Erythroblast (primary cell): Measurements from ENCODE around the gene FBLN2.

Experiments used
- GATA1 ChIP-seq: IDR thresholded peaks from 2 replicates; pipeline ENCODE4 v1.6.1; 2011; ENCODE audit warnings: low read depth, mild to moderate bottlenecking, control low read depth, low read length, moderate library complexity
- POLR2A ChIP-seq: IDR thresholded peaks from 2 replicates; pipeline ENCODE4 v1.6.1; 2011; ENCODE audit warnings: mild to moderate bottlenecking, low read length

GRCh38 chr3:13676356-13677017, 127.6 kb downstream of the FBLN2 start:
- TF ChIP-seq POLR2A (no peak), GATA1 (no peak)
